ENCODE data around the gene BCHE.

GRCh38 chr3:165874663-165875489 lies 37.7 kb upstream of the BCHE start:
- TF ChIP-seq, protein P1, sequence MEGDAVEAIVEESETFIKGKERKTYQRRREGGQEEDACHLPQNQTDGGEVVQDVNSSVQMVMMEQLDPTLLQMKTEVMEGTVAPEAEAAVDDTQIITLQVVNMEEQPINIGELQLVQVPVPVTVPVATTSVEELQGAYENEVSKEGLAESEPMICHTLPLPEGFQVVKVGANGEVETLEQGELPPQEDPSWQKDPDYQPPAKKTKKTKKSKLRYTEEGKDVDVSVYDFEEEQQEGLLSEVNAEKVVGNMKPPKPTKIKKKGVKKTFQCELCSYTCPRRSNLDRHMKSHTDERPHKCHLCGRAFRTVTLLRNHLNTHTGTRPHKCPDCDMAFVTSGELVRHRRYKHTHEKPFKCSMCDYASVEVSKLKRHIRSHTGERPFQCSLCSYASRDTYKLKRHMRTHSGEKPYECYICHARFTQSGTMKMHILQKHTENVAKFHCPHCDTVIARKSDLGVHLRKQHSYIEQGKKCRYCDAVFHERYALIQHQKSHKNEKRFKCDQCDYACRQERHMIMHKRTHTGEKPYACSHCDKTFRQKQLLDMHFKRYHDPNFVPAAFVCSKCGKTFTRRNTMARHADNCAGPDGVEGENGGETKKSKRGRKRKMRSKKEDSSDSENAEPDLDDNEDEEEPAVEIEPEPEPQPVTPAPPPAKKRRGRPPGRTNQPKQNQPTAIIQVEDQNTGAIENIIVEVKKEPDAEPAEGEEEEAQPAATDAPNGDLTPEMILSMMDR (IDR thresholded peaks at IDR 0.05) = no peak
- no peak for TF ChIP-seq POLR2AphosphoS5 (IDR thresholded peaks at IDR 0.05)
- TF ChIP-seq POLR2A (IDR thresholded peaks at IDR 0.05) = no peak
- no peak for TF ChIP-seq EP300 (IDR thresholded peaks at IDR 0.05; ENCODE audit: low read depth)

All from transverse colon (tissue), 4 donors.